H1 (cell line): ENCODE measurements around the gene TP53I13. TPM values are rescaled to one million over a fixed set of nuclear protein-coding genes. Genes with fewer than 3 reads are reported as not detected.

Experiments used
- CTCF ChIA-PET: fragments of 300-600 bp; sonication (Branson Sonifier 250); formaldehyde crosslinking; loops from one replicate; lab custom pipeline; 2021; ENCODE audit not compliant: partially characterized antibody; lab: Charles Lee
- POLR2A ChIA-PET: fragments of 300-600 bp; sonication (Branson Sonifier 250); formaldehyde crosslinking; loops from one replicate; lab custom pipeline; 2021; ENCODE audit warnings: inconsistent platforms; ENCODE audit not compliant: partially characterized antibody; lab: Charles Lee
- DNase-seq, 2 experiments: peaks; one replicate each; pipeline versions ENCODE4 v3.0.0 to v3.0.0-alpha.2; 2010 to 2022; ENCODE audit warnings: low spot score in 2 of 2, low read depth in 1 of 2, mixed read lengths in 1 of 2
- FAIRE-seq: peaks from 2 replicates; lab custom pipeline; 2011; peaks lifted over from hg19 to GRCh38; lab: Jason Lieb, UNC
- H2AFZ ChIP-seq: 2 replicates; pipeline ENCODE4 v1.8.1; 2012; ENCODE audit warnings: low read length, inconsistent platforms
- H2AK5ac ChIP-seq: 2 replicates; pipeline ENCODE4 v1.6.1; 2013; ENCODE audit warnings: low read depth, low read length
- H2BK120ac ChIP-seq: replicated peaks from 2 replicates; pipeline ENCODE3; 2013; ENCODE audit warnings: low read depth, low read length, inconsistent platforms
- H2BK12ac ChIP-seq: 2 replicates; pipeline ENCODE4 v1.6.1; 2013; ENCODE audit warnings: low read depth, low read length
- H2BK15ac ChIP-seq: 2 replicates; pipeline ENCODE4 v1.6.1; 2013; ENCODE audit warnings: low read length
- H2BK20ac ChIP-seq: 2 replicates; pipeline ENCODE4 v1.6.1; 2013; ENCODE audit warnings: low read length
- H2BK5ac ChIP-seq: 2 replicates; pipeline ENCODE4 v1.6.1; 2013; ENCODE audit warnings: low read depth, low read length
- H3K14ac ChIP-seq: 2 replicates; pipeline ENCODE4 v1.6.1; 2013; ENCODE audit warnings: inconsistent platforms; ENCODE audit not compliant: insufficient read length
- H3K18ac ChIP-seq: 2 replicates; pipeline ENCODE4 v1.6.1; 2013; ENCODE audit warnings: low read length; ENCODE audit errors: extremely low read depth
- H3K23ac ChIP-seq: 2 replicates; pipeline ENCODE4 v1.6.1; 2013; ENCODE audit warnings: inconsistent platforms; ENCODE audit not compliant: insufficient read length
- H3K23me2 ChIP-seq: 2 replicates; pipeline ENCODE4 v1.6.1; 2013; ENCODE audit warnings: low read depth, low read length
- H3K27ac ChIP-seq: 2 replicates; pipeline ENCODE4 v1.6.1; 2011; ENCODE audit warnings: low read depth, low read length, inconsistent platforms
- H3K27me3 ChIP-seq, 4 experiments: replicated peaks in 1 of 4; 1 replicate in 1 of 4; 2 replicates in 3 of 4; pipeline versions ENCODE4 v1.6.1 to v1.8.1; 2011 to 2013; ENCODE audit warnings: low read length in 3 of 4, mild to moderate bottlenecking in 3 of 4, inconsistent platforms in 2 of 4, mixed read lengths in 2 of 4, moderate library complexity in 1 of 4; ENCODE audit not compliant: control insufficient read depth in 3 of 4, insufficient read depth in 3 of 4; ENCODE audit errors: extremely low read depth in 1 of 4
- H3K36me3 ChIP-seq, 4 experiments: 2 replicates each; pipeline versions ENCODE4 v1.6.1 to v1.8.1; 2011 to 2013; ENCODE audit warnings: mild to moderate bottlenecking in 4 of 4, low read length in 3 of 4, moderate library complexity in 2 of 4, control low read depth in 1 of 4, inconsistent platforms in 1 of 4; ENCODE audit not compliant: insufficient read depth in 4 of 4, control insufficient read depth in 2 of 4
- H3K4ac ChIP-seq: replicated peaks from 2 replicates; pipeline ENCODE3; 2013; ENCODE audit warnings: low read length, low read depth, mixed read lengths, inconsistent platforms; ENCODE audit not compliant: insufficient read length
- H3K4me1 ChIP-seq, 4 experiments: replicated peaks in 1 of 4; 1 replicate in 1 of 4; 2 replicates in 3 of 4; pipeline versions ENCODE4 v1.6.1 to v1.8.1; 2011 to 2013; ENCODE audit warnings: low read length in 3 of 4, inconsistent platforms in 2 of 4, mixed read lengths in 1 of 4; ENCODE audit not compliant: insufficient read depth in 4 of 4, control insufficient read depth in 3 of 4
- H3K4me2 ChIP-seq, 2 experiments: 2 replicates each; pipeline versions ENCODE4 v1.6.1 to v1.8.1; 2011 to 2013; ENCODE audit warnings: low read depth in 2 of 2, low read length in 2 of 2, control low read depth in 1 of 2, inconsistent platforms in 1 of 2, mild to moderate bottlenecking in 1 of 2; ENCODE audit not compliant: insufficient read depth in 1 of 2
- H3K4me3 ChIP-seq, 4 experiments: fragments of 200-600, 300-600 bp in 1 of 4; sonication (generic), shearing (Covaris generic), sonication (Bioruptor Twin) in 1 of 4; 2 replicates each; pipeline versions ENCODE4 v1.5.1 to v1.8.1; 2011 to 2016; ENCODE audit warnings: low read length in 4 of 4, low read depth in 3 of 4, control low read depth in 2 of 4, inconsistent platforms in 2 of 4, mild to moderate bottlenecking in 2 of 4, mixed read lengths in 1 of 4, moderate library complexity in 1 of 4; ENCODE audit not compliant: insufficient read depth in 2 of 4; ENCODE audit errors: extremely low read depth in 1 of 4
- H3K56ac ChIP-seq: replicated peaks from 2 replicates; pipeline ENCODE3; 2013; ENCODE audit warnings: low read depth, mild to moderate bottlenecking, mixed read lengths, low read length, inconsistent platforms; ENCODE audit not compliant: insufficient read length
- H3K79me1 ChIP-seq: 2 replicates; pipeline ENCODE4 v1.6.1; 2013; ENCODE audit warnings: low read depth, low read length, control low read depth
- H3K79me2 ChIP-seq, 2 experiments: 2 replicates each; pipeline versions ENCODE4 v1.6.1 to v1.8.1; 2012 to 2013; ENCODE audit warnings: low read length in 2 of 2, mild to moderate bottlenecking in 2 of 2, inconsistent platforms in 1 of 2; ENCODE audit not compliant: insufficient read depth in 2 of 2, control insufficient read depth in 1 of 2
- H3K9ac ChIP-seq, 4 experiments: replicated peaks in 1 of 4; 1 replicate in 1 of 4; 2 replicates in 3 of 4; pipeline versions ENCODE4 v1.6.1 to v1.8.1; 2011 to 2013; ENCODE audit warnings: low read depth in 3 of 4, low read length in 3 of 4, control low read depth in 2 of 4, mild to moderate bottlenecking in 2 of 4, moderate library complexity in 2 of 4, inconsistent platforms in 1 of 4; ENCODE audit errors: extremely low read depth in 1 of 4
- H3K9me3 ChIP-seq, 2 experiments: 2 replicates each; pipeline versions ENCODE4 v1.6.1 to v1.8.1; 2012 to 2013; ENCODE audit warnings: mild to moderate bottlenecking in 2 of 2, moderate library complexity in 2 of 2, control low read depth in 1 of 2, inconsistent platforms in 1 of 2, low read depth in 1 of 2, low read length in 1 of 2, mixed read lengths in 1 of 2; ENCODE audit not compliant: insufficient read depth in 2 of 2
- H4K20me1 ChIP-seq, 2 experiments: replicated peaks in 1 of 2; 2 replicates each; pipeline versions ENCODE3 to v1.8.1; 2011 to 2013; ENCODE audit warnings: inconsistent platforms in 2 of 2, low read length in 2 of 2, mild to moderate bottlenecking in 1 of 2; ENCODE audit not compliant: insufficient read depth in 2 of 2, control insufficient read depth in 1 of 2
- H4K5ac ChIP-seq: 2 replicates; pipeline ENCODE4 v1.6.1; 2013; ENCODE audit warnings: low read length, low read depth, mixed read lengths, inconsistent platforms; ENCODE audit not compliant: insufficient read length
- H4K8ac ChIP-seq: 2 replicates; pipeline ENCODE4 v1.8.0; 2013; ENCODE audit warnings: mild to moderate bottlenecking, moderate library complexity, low read length, inconsistent platforms; ENCODE audit not compliant: insufficient read depth; ENCODE audit errors: extremely low read depth
- H4K91ac ChIP-seq: replicated peaks from 2 replicates; pipeline ENCODE3; 2013; ENCODE audit warnings: low read length, mixed read lengths, inconsistent platforms; ENCODE audit not compliant: insufficient read length
- CREB1 ChIP-seq: IDR thresholded peaks from 2 replicates; pipeline ENCODE4 v1.6.1; 2012; ENCODE audit warnings: inconsistent platforms
- EGR1 ChIP-seq: IDR thresholded peaks from 2 replicates; pipeline ENCODE4 v1.6.1; 2011; ENCODE audit warnings: low read depth, low read length, borderline replicate concordance
- HDAC2 ChIP-seq, 2 experiments: fragments of 300-600 bp in 1 of 2; sonication (generic) in 1 of 2; IDR thresholded peaks; 2 replicates each; pipeline ENCODE4 v1.6.1; 2011 to 2012; ENCODE audit warnings: low read depth in 2 of 2, low read length in 2 of 2, mild to moderate bottlenecking in 2 of 2, moderate library complexity in 2 of 2, borderline replicate concordance in 1 of 2, inconsistent platforms in 1 of 2
- JUN ChIP-seq: IDR thresholded peaks from 2 replicates; pipeline ENCODE4 v1.6.1; 2011; ENCODE audit warnings: low read depth, mild to moderate bottlenecking, improper control_type of control experiment, low read length
- JUND ChIP-seq: IDR thresholded peaks from 2 replicates; pipeline ENCODE4 v1.6.1; 2011; ENCODE audit warnings: mild to moderate bottlenecking, improper control_type of control experiment, low read length
- KDM5A ChIP-seq: fragments of 200-600 bp; IDR thresholded peaks from 2 replicates; pipeline ENCODE4 v1.7.1; 2012; ENCODE audit warnings: mild to moderate bottlenecking, low read length, inconsistent platforms, mixed read lengths
- PHF8 ChIP-seq: fragments of 200-600 bp; sonication (generic); conservative IDR thresholded peaks from 2 replicates; pipeline ENCODE4 v1.7.1; 2012; ENCODE audit warnings: low read depth, mild to moderate bottlenecking, inconsistent platforms, low read length, moderate library complexity
- POU5F1 ChIP-seq: IDR thresholded peaks from 2 replicates; pipeline ENCODE4 v1.6.1; 2011; ENCODE audit warnings: low read depth, mild to moderate bottlenecking, low read length, moderate library complexity
- SP4 ChIP-seq: IDR thresholded peaks from 2 replicates; pipeline ENCODE4 v1.6.1; 2012; ENCODE audit warnings: low read length, inconsistent platforms
- SRF ChIP-seq: IDR thresholded peaks from 2 replicates; pipeline ENCODE4 v1.6.1; 2011; ENCODE audit warnings: mild to moderate bottlenecking, low read depth, low read length, moderate library complexity
- TAF7 ChIP-seq: optimal IDR thresholded peaks from 2 replicates; pipeline ENCODE3; 2011; ENCODE audit warnings: low read depth, mild to moderate bottlenecking, inconsistent platforms, low read length, moderate library complexity, borderline replicate concordance
- TEAD4 ChIP-seq: IDR thresholded peaks from 2 replicates; pipeline ENCODE4 v1.6.1; 2012; ENCODE audit warnings: low read depth, low read length, inconsistent platforms, mixed read lengths
- WGBS, 2 experiments: shearing (Covaris generic) in 1 of 2; methylation state at CpG; one replicate each; pipeline versions ENCODE4 v1.1.6 to v1.1.7; 2013 to 2015; ENCODE audit warnings: low lambda C conversion rate in 2 of 2, mixed read lengths in 2 of 2, inconsistent platforms in 1 of 2, low coverage in 1 of 2, missing lambda C conversion rate in 1 of 2; ENCODE audit not compliant: insufficient replicate concordance in 2 of 2, insufficient coverage in 1 of 2, insufficient read length in 1 of 2; ENCODE audit errors: extremely low coverage in 1 of 2, missing lambda C conversion rate in 1 of 2; 5-methylcytosine and 5-hydroxymethylcytosine counted together
- polyA plus RNA-seq, 7 experiments: library from polyadenylated mRNA; depleted of rRNA in 3 of 7; stranded (reverse) in 5 of 7; unstranded in 2 of 7; fragments of >200 nt in 5 of 7; fragments of 200-250 nt in 2 of 7; gene quantifications; 1 replicate in 5 of 7; 2 replicates in 1 of 7; 4 replicates in 1 of 7; pipeline versions ENCODE4 v1.2.1 to v1.2.3, GENCODE V29; 2011 to 2013; ENCODE audit warnings: missing spikeins in 2 of 7, mixed read lengths in 2 of 7
- total RNA-seq: library from RNA; stranded (reverse); fragmentation: NEBNext Ultra II Directional; extraction: Animal tissue kit (Norgen Biotek cat#: 25700); gene quantifications from 2 replicates; pipeline ENCODE4 v1.2.1, GENCODE V29; 2021
- TF ChIP-seq, protein P1 (sequence below): IDR thresholded peaks from 2 replicates; pipeline ENCODE4 v1.6.1; 2012; ENCODE audit warnings: low read length, inconsistent platforms

Gene TP53I13
- total and polyA plus RNA-seq, 2 of the 8 experiments (the other 6 are each of a cell fraction or from before 2014, with no cell fraction given), result 22.4 to 35.7 TPM

DNA sequence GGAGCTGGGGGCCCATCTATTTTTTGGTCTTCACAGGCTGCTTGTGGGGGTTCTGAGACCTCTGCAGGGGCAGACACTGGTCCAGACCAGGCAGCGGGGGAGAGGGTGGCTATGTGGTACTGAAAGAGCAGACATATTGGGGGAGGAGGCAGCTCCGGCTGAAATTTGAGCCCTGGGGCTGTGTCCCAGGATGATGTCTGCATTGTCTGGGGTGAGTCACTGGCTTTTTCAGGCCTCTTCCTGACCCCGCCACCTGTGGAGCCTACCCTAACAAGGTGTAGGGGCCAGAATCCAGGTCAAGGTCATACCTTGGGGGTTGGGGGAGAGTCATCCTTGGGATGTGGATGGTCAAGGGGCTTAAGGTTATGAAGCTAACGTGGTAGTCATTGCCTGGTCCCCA, 51.8 kb downstream of the TP53I13 start:
- no peak for DNase-seq
- Histone ChIP-seq H2AK5ac (no peak overlapping the region), H2BK20ac (no peak overlapping the region), H2BK12ac (no peak overlapping the region), H3K14ac (no peak overlapping the region), H3K23me2 (peaks cover 23% of the 10 kb centered on the region), H2AFZ (no peak overlapping the region), H3K27ac (no peak overlapping the region), H4K91ac (no peak overlapping the region), H3K56ac (no peak overlapping the region), H3K4me2 (peak overlapping the region in 1 of 2 experiments; percentile 6; a peak in 1 of 4 replicates), H4K8ac (no peak overlapping the region), H3K4me1 (peaks cover 16 to 41% (median 29%) of the 10 kb centered on the region in 4 experiments), H3K36me3 (no peaks in the 10 kb centered on the region), H2BK15ac (0 out of 2 replicates have a peak overlapping the region, but pooled peaks have one; percentile 31), H4K5ac (no peak overlapping the region), H3K79me1 (no peaks in the 10 kb centered on the region), H3K27me3 (peaks cover 21 to 64% (median 50%) of the 10 kb centered on the region in 4 experiments), H3K9ac (no peak overlapping the region), H3K9me3 (no peaks in the 10 kb centered on the region), H3K18ac (0 out of 2 replicates have a peak overlapping the region, but pooled peaks have one; percentile 51), H2BK120ac (no peak overlapping the region), H3K4ac (no peak overlapping the region), H3K4me3 (no peak overlapping the region), H4K20me1 (peaks cover 5 to 6% of the 10 kb centered on the region in 2 experiments), H2BK5ac (no peak overlapping the region), H3K23ac (no peak overlapping the region), H3K79me2 (no peaks in the 10 kb centered on the region)
- no peak for FAIRE-seq
- POLR2A ChIA-PET, result interaction anchor here (1.7 kb wide), 1 partner anchor 28 kb away, joined by 9 read pairs; the partner anchor contains the start of gene ANKRD13B
- WGBS, 2 experiments, result 84% methylated on average over 4 of the region's 4 CpGs; no CpG with 5 or more reads in 1 of the 2 experiments
- CTCF ChIA-PET, result interaction anchor here (0.8 to 13.1 kb wide), 9 partner anchors 11 to 474 kb away, joined by 3 to 193 read pairs (median 6); partner anchors contain the start of genes ABHD15 and TP53I13
- TF ChIP-seq TEAD4, result no peak
- no peak for TF ChIP-seq JUN
- no peak for TF ChIP-seq EGR1
- no peak for TF ChIP-seq HDAC2 (IDR thresholded peaks at IDR 0.05; ENCODE audit: borderline replicate concordance in 1 of 2, low read depth in 2 of 2, low read length in 2 of 2)
- TF ChIP-seq POU5F1, result no peak
- no peak for TF ChIP-seq SP4
- peak; percentile 57; the same call in 1 of the 2 replicates for TF ChIP-seq JUND
- TF ChIP-seq, protein P1, sequence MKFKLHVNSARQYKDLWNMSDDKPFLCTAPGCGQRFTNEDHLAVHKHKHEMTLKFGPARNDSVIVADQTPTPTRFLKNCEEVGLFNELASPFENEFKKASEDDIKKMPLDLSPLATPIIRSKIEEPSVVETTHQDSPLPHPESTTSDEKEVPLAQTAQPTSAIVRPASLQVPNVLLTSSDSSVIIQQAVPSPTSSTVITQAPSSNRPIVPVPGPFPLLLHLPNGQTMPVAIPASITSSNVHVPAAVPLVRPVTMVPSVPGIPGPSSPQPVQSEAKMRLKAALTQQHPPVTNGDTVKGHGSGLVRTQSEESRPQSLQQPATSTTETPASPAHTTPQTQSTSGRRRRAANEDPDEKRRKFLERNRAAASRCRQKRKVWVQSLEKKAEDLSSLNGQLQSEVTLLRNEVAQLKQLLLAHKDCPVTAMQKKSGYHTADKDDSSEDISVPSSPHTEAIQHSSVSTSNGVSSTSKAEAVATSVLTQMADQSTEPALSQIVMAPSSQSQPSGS, result no peak
- TF ChIP-seq SRF, result no peak
- no peak for TF ChIP-seq TAF7
- TF ChIP-seq CREB1, result no peak
- no peak for TF ChIP-seq KDM5A
- TF ChIP-seq PHF8, result no peak
